GM18517 (cell line): ENCODE measurements around the gene OR51I1.

ENCODE experiments used
- ATAC-seq: cut with Tn5 transposase; IDR thresholded peaks from one replicate; pipeline ENCODE4 v1.9.1; 2021; ENCODE audit warnings: mild to moderate bottlenecking, moderate library complexity; ENCODE audit not compliant: unreplicated experiment

OR51I1 gene

GRCh38 chr11:5441414-5441813 lies at the start of gene OR51I1:
TSS of gene OR51I1 (minus strand) at chr11:5441514. CDS start at chr11:5441514, 0 bp downstream.
- no peak for ATAC-seq

DNA sequence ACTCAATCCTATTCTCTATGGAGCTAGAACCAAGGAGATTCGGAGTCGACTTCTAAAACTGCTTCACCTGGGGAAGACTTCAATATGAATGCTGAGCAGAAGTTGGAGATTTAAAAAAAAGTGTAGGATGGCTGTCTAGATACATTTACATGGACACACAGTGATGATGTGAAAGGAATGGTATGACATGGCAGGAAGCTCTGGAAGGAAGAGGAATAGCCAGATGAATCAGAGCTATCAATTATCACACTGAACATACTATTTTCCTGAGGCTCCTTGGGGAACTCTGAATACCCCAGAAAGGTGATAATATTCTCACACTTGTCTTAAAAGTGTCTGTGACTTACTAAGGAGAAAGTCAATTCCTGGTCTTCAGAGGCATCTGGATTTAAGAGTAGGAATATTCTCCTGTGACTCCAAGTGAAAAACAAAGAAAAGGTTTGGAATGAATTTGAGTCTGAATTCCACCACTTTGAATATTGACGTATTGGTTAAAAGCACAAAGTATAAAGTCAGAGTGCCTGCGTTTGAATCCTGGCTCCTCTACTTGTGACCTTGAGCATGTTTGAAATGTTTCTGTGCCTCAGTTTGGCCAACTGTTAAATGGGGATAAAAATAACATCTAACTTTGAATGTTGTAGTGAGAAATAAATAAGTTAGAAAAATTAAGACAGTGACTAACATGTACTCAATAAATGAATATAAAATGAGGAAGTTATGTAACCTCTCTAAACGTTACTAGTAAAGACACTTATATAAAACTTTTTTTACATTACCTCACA lies 48.5 kb upstream of the OR51I1 start:
- no peak for ATAC-seq

- no peak for ATAC-seq
Measured at GRCh38 chr11:5488798-5489399, 47.6 kb upstream of the OR51I1 start.

DNA sequence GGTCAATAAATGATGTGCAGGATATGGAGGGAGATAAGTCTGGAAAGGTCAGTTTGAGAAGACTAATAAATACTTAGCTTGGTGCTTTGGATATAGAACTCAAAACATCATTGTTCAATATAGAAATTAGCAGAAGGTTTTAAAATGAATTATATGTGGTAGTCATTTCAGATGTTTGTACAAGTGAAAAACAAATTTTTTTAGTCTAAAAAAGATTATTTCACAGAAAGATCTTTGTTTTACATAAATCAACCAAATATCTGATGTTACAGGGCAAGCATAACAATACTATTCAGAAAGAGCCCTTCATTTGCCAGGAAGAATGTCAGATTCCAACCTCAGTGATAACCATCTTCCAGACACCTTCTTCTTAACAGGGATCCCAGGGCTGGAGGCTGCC lies 47.1 kb upstream of the OR51I1 start, which contains the start of gene OR52D1:
OR52D1 (plus strand) TSS at position 301 of the 400 bp plus-strand sequence; CDS start at position 323, 22 bp downstream.
- no peak for ATAC-seq

DNA sequence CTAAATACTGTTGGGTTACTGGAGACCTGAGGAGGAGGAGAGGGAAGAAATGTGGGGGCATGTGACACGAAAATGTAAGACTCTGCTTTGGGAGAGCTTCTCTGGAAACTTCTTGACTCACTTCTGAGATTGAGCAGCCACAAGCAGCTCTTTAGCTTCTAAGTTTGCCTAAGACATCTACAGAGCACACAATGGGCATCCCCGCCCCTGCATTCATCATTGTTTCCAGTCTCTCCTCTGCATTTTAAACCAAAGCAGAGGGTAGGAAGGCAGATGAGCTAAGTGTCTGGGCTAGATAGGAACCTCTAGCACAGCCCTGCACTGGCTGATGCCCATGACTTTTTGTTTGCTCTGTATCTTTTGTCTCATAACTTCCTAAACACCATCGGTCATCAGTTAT lies 45.1 kb upstream of the OR51I1 start:
- ATAC-seq, result no peak

DNA sequence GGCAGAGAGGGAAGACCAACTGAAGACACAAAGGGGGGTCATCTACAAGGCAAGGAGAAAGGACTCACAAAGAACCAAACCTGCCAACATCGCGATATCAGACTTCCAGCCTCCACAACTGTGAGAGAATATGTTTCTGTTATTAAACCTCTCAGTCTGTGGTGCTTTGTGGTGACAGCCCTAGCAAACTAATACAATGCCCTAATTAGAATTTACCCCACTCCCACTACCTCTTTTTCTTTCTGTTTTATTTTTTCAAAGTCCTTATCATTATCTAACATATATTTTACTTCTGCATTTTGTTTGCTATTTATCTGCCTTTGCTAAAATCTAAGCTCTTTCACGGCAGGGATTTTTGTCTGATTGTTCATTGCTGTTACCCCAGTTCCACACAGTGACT lies 44.7 kb upstream of the OR51I1 start:
- no peak for ATAC-seq

DNA sequence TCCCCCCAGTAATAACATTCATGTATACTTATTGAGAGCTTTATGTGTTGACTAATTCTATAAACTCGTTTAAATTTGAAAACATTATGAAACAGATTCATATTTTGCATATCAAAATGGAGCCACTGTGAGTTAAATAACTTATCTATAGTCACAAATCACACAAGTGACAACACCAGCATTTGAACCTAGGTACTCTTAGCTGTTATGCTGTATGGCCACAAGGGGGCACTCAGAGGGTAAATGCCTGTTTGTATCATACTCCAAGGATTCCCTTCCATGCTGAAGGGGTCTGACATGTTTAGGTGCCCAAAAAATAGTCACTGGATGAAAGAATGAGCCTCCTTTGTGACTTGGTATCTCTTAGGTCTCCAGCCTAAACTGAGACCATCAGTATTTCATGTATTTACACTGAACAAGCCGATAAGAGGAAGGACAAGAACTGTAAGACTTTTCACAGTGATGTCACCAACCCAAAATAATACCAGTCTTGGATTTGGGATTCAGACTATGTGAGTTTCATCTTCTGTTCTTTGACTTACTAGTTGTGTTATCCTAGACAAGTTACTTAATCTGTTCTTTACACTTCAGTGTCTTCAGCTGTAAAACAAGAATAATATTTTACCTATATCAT lies 35.0 kb upstream of the OR51I1 start:
- no peak for ATAC-seq

DNA sequence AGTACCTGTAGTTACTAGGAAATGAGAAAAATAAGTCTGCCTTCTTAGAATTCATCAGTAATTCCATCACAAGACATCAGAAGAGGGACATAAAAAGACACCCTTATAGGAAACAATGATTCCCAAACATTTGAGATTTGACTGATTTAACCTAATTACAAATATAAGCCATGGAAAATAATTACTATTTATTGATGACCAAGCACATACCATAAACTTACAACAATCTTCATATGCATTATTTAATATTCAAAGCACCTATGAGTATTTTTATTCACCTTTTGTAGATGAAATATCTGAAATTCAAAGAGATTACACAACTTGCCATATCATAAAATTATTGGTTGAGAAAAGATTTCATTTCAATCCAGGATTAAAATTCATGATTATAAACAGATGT lies 32.6 kb upstream of the OR51I1 start:
- no peak for ATAC-seq

DNA sequence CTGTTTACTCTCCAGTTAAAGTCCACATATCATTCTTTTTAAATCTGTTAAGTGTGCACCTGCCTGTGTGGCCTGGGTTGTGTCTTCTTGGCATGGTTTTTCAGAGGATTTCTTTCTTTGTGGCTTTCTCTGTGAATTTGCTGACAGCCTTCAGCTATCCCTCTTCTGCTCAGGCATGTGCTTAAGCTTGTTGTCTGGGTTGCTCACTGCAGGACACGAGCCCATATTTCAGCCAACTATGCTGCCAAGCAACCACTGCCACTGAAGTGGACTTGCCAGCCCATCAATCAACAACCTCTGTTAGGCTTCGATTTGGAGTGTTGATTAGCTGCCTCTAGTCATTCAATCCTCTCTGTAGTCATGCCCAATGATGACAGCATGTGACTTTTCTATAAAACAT lies 26.2 kb upstream of the OR51I1 start:
- ATAC-seq, result no peak

- ATAC-seq, result no peak
Measured at GRCh38 chr11:5460983-5461621, 19.8 kb upstream of the OR51I1 start.

GRCh38 chr11:5449432-5449831 lies 8.1 kb upstream of the OR51I1 start:
- ATAC-seq, result no peak

DNA sequence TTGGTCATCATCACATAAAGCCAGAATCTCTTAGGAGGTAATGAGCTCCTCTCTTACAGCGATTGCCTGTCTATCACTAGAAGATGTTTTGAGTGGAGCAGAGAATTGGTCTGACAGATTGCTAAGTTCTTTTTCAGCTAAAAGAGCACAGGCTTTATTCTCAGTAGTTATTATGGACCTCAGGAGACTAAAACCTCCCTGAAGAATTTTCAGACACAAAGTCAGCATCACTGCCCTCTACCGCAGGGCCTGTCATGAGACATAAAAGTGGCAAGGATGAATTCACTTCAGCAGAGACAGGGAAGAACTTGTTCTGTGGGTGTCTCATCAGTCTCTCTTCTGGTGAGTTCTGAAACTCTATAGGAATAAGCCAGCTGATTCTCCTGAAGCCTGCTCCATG lies 7.7 kb upstream of the OR51I1 start, which contains the start of gene OR51I2:
OR51I2 (plus strand) TSS at position 301 of the 400 bp plus-strand sequence. CDS start 4,166 bp downstream, outside the sequence.
- no peak for ATAC-seq

DNA sequence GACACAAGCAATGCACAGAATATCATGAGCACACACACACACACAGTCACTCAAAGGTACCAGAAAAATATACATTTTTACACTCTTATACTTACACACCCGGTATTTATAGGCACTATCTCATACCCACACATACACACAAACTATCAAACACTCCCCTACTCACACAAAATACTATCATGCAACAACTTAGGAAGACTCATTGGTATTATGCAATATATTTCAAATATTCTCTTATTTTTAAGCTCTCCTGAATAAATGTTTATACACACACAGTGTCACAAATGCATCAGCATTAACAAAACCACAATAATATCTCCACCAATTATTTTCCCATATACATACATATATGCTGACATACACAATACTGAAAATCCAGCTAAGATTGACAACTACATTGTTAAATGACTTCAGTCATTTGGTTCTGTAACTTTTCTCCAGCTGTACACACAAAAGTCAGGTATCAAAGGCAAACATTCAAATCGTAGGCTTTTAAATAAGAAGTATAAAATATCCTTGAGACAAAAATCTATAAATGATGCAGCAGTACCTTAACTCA lies 2.6 kb upstream of the OR51I1 start:
- ATAC-seq, result no peak

- no peak for ATAC-seq
Measured at GRCh38 chr11:5423131-5423530, 18.2 kb downstream of the OR51I1 start.

DNA sequence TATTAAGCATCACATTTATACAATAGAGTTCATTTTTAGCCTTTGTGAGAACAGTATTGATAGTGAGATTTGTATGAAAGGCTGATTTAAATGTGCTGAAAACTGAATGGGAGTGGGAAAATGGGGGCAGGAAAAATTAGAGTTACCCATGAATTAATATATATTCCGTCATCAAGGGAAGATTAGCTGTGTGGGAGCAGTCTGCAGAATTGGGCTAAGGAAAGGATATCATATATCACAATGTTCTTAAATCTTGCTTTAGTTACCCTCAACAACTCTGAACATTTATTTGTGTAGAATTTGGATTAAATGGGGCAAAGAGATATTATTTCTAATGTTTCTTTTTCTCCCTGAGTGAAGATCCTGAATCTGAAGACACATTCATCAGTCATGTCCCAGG lies 19.5 kb downstream of the OR51I1 start, which contains the start of gene OR51Q1:
OR51Q1 (plus strand) TSS at position 301 of the 400 bp plus-strand sequence; CDS start at position 391, 90 bp downstream.
- no peak for ATAC-seq

DNA sequence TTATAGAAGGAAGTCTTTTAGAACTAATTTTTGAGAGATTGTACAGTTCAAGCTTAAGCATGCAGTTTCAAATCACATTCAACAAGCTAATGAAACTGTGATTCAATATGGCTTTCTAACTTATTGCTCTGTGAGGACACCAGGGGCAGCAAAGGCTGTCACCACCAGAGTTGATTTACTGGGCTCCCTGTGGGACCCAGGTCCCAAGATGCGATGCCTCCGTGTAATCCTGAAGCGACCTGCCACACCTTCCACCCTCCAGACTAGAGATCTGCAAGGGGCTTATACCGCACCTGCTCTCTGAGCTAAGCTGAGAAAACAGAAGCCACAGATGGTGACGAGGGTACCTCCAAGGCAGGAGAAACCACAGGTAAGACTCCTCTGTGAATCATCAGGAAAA lies 20.3 kb downstream of the OR51I1 start:
- no peak for ATAC-seq

DNA sequence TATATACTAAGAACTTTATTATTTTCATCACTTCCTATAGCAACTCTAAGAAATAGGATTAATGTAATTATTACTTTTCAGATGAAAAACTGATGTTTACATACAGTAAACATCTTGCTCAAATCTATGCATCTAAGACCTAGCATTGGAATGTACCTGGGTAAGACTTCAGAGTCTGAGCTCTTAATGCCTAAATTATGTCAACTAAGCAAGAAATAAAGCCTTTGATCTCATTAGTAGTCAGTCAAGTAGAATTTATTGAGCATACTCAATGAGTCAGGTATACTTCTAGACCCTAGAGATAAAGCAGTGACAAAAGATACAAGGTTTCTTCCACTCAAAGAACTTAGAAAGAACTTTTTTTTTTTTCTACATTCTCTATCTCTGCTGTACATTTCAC lies 36.1 kb downstream of the OR51I1 start:
- ATAC-seq, result no peak

- no peak for ATAC-seq
Measured at GRCh38 chr11:5398936-5399335, 42.4 kb downstream of the OR51I1 start.

DNA sequence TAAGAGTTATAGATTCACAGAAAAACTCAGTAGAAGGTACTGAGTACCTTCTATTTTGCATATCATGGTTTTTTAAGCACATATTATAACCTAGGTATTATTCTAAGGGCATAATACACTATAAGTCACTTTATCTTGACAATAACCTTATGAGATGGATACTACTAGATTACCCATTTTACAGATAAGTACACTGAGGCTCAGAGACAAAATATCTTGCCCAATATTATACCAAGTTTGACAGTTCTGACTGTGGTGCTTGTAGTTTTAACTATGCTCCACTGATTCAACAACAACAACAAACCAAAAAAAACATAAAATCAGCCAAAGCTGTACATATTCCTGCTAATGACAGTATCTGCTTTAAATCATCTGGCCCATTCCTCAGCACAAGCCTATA lies 47.2 kb downstream of the OR51I1 start:
- ATAC-seq, result no peak
